K562 (cell line): ENCODE results near the gene EXOC7. TPM values are rescaled to one million over a fixed set of nuclear protein-coding genes. Genes with fewer than 3 reads are reported as not detected.
A peak's percentile ranks its signal among the peaks of the same experiment; 100 is the strongest.

ENCODE experiments used
- ATAC-seq: fragments of 200-7000 bp; cut with Tn5 transposase; 3 replicates; pipeline ENCODE4 v1.9.1; 2020; ENCODE audit warnings: moderate library complexity
- BruUV-seq: library from RNA; stranded (reverse); fragments of 400-500 nt; replicated peaks from 2 replicates; lab custom pipeline; 2021; lab: Mats Ljungman, UMichigan
- CTCF ChIA-PET: fragments of 300-600 bp; formaldehyde crosslinking; extraction: SDS; loops from one replicate; lab custom pipeline; 2021; ENCODE audit warnings: low intra/inter-chr PET ratio; lab: Yijun Ruan, JAX
- POLR2A ChIA-PET: fragments of 300-600, 350-650 bp; sonication (Branson Sonifier 250); formaldehyde crosslinking; extraction: SDS; loops from one replicate; lab custom pipeline; 2021; ENCODE audit warnings: antibody characterized with exemption, inconsistent platforms; lab: Yijun Ruan, JAX
- DNase-seq, 4 experiments: peaks; one replicate each; pipeline versions ENCODE4 v3.0.0 to v3.0.0-alpha.2; 2011 to 2018; ENCODE audit warnings: low spot score in 3 of 4, mixed read lengths in 3 of 4; ENCODE audit errors: extremely low read depth in 1 of 4
- FAIRE-seq: peaks from 2 replicates; lab custom pipeline; 2011; peaks lifted over from hg19 to GRCh38; lab: Jason Lieb, UNC
- H2AFZ ChIP-seq: 2 replicates; pipeline ENCODE4 v1.6.0; 2011; ENCODE audit warnings: low read depth, low read length, control low read depth, inconsistent platforms
- H3K27ac ChIP-seq: fragments of 200-600 bp; 3 replicates; pipeline ENCODE4 v1.8.0; 2011; ENCODE audit warnings: low read depth, mild to moderate bottlenecking, control low read depth, inconsistent platforms, low read length, moderate library complexity, mixed read lengths; ENCODE audit errors: extremely low read depth
- H3K27me3 ChIP-seq, 2 experiments: fragments of 300-600 bp in 1 of 2; 2 replicates in 1 of 2; 3 replicates in 1 of 2; pipeline versions ENCODE4 v1.6.0 to v1.8.0; 2011; ENCODE audit warnings: inconsistent platforms in 2 of 2, low read length in 2 of 2, mild to moderate bottlenecking in 1 of 2, mixed read lengths in 1 of 2, moderate library complexity in 1 of 2; ENCODE audit not compliant: control insufficient read depth in 2 of 2, insufficient read depth in 2 of 2
- H3K36me3 ChIP-seq: fragments of 300-600 bp; 3 replicates; pipeline ENCODE4 v1.8.0; 2011; ENCODE audit warnings: mild to moderate bottlenecking, low read length, inconsistent platforms; ENCODE audit not compliant: control insufficient read depth, insufficient read depth
- H3K4me1 ChIP-seq, 2 experiments: fragments of 200-600 bp in 1 of 2; replicated peaks in 1 of 2; 2 replicates in 1 of 2; 3 replicates in 1 of 2; pipeline versions ENCODE4 v1.5.1 to v1.8.0; 2011; ENCODE audit warnings: inconsistent platforms in 2 of 2, low read length in 2 of 2, mild to moderate bottlenecking in 1 of 2, mixed read lengths in 1 of 2, moderate library complexity in 1 of 2; ENCODE audit not compliant: control insufficient read depth in 2 of 2, insufficient read depth in 2 of 2
- H3K4me2 ChIP-seq: 2 replicates; pipeline ENCODE4 v1.6.1; 2011; ENCODE audit warnings: low read length, control low read depth, inconsistent platforms, mixed read lengths; ENCODE audit not compliant: insufficient read depth
- H3K4me3 ChIP-seq: fragments of 200-600 bp; sonication (generic), shearing (Covaris generic); 2 replicates; pipeline ENCODE4 v1.5.1; 2016; ENCODE audit warnings: control low read depth, inconsistent platforms
- H3K79me2 ChIP-seq: fragments of 200-600 bp; 3 replicates; pipeline ENCODE4 v1.8.0; 2011; ENCODE audit warnings: low read length, inconsistent platforms; ENCODE audit not compliant: control insufficient read depth, insufficient read depth
- H3K9ac ChIP-seq, 2 experiments: 2 replicates each; pipeline versions ENCODE4 v1.6.0 to v1.6.1; 2011; ENCODE audit warnings: low read depth in 2 of 2, low read length in 2 of 2, control low read depth in 1 of 2, inconsistent platforms in 1 of 2, mild to moderate bottlenecking in 1 of 2, mixed read lengths in 1 of 2; ENCODE audit not compliant: insufficient read depth in 1 of 2
- H3K9me1 ChIP-seq: one replicate; pipeline ENCODE4 v1.6.0; 2011; ENCODE audit warnings: inconsistent platforms, mild to moderate bottlenecking, low read length, moderate library complexity; ENCODE audit not compliant: control insufficient read depth, insufficient read depth
- H3K9me3 ChIP-seq: replicated peaks from 2 replicates; pipeline ENCODE4 v1.5.1; 2011; ENCODE audit warnings: low read depth, low read length, inconsistent platforms; ENCODE audit not compliant: control insufficient read depth, insufficient read depth
- H4K20me1 ChIP-seq: replicated peaks from 2 replicates; pipeline ENCODE4 v1.6.1; 2011; ENCODE audit warnings: low read length, inconsistent platforms, mixed read lengths; ENCODE audit not compliant: control insufficient read depth, insufficient read depth
- RBFOX2 ChIP-seq: fragments of 200-400 bp; formaldehyde crosslinking; IDR thresholded peaks from 2 replicates; pipeline ENCODE4 v1.6.1; 2017; ENCODE audit warnings: low read depth, mild to moderate bottlenecking, low read length, moderate library complexity
- SMAD4 ChIP-seq: fragments of 250-450 bp; sonication (Bioruptor Pico); conservative IDR thresholded peaks from 2 replicates; pipeline ENCODE4 v1.8.0; 2021; ENCODE audit warnings: inconsistent platforms, mild to moderate bottlenecking, moderate library complexity
- SMARCA5 ChIP-seq: fragments of 450-650 bp; IDR thresholded peaks from 2 replicates; pipeline ENCODE4 v1.6.1; 2016
- TCF3 ChIP-seq: sonication (generic); formaldehyde crosslinking; IDR thresholded peaks from 2 replicates; pipeline ENCODE4 v1.4.0; 2020; ENCODE audit warnings: mild to moderate bottlenecking, missing genetic modification reagents
- ZNF316 ChIP-seq: fragments of 450-650 bp; IDR thresholded peaks from 2 replicates; pipeline ENCODE4 v1.6.1; 2016
- WGBS: fragments of 100-300 bp; shearing (Covaris generic); methylation state at CpG from one replicate; pipeline ENCODE4 v1.1.6; 2016; ENCODE audit warnings: low coverage, mixed read lengths; ENCODE audit not compliant: insufficient coverage; ENCODE audit errors: missing lambda C conversion rate; 5-methylcytosine and 5-hydroxymethylcytosine counted together
- in situ Hi-C: fragments of 300-500 bp; cut with MboI; formaldehyde crosslinking; loops from 4 replicates; pipeline ENCODE4 v1.15.0; 2018; ENCODE audit warnings: inconsistent platforms, mixed read lengths
- intact Hi-C: fragments of 100-400 bp; cut with micrococcal nuclease; formaldehyde crosslinking; loops from 2 replicates; pipeline ENCODE4 v1.14.2; 2022
- polyA plus RNA-seq, 8 experiments: library from polyadenylated mRNA; depleted of rRNA in 4 of 8; stranded (reverse) in 5 of 8; unstranded in 3 of 8; fragments of >200 nt; fragmentation: Nextera tagmentation in 2 of 8; fragmentation: Illumina TruSeq in 1 of 8; extraction: Ambion mirVana in 2 of 8; extraction: Trizol in 1 of 8; gene quantifications; 2 replicates each; pipeline versions ENCODE4 v1.2.1 to v1.2.3, GENCODE V29; 2011 to 2014; ENCODE audit warnings: inconsistent platforms in 1 of 8, missing spikeins in 1 of 8
- total RNA-seq, 7 experiments: library from RNA; depleted of rRNA in 6 of 7; stranded (reverse); fragments of >200 nt in 6 of 7; fragmentation: Illumina TruSeq in 2 of 7; extraction: Trizol in 2 of 7; gene quantifications; 2 replicates each; pipeline versions ENCODE4 v1.2.1 to v1.2.3, GENCODE V29; 2011 to 2021; ENCODE audit warnings: low replicate concordance in 1 of 7

EXOC7 gene
- total and polyA plus RNA-seq, 9 of the 15 experiments (the other 6 are each of a cell fraction or from before 2014, with no cell fraction given): 18.6 to 57.0 (median 35.0) TPM

- Histone ChIP-seq H3K9ac (peak overlapping the region; percentile 41 to 81; a peak in 2 of 4 replicates), H3K36me3 (no peaks in the 10 kb centered on the region), H2AFZ (peak overlapping the region; percentile 96), H4K20me1 (no peaks in the 10 kb centered on the region), H3K4me1 (peaks cover 5 to 21% of the 10 kb centered on the region in 2 experiments; a peak in 4 of 5 replicates), H3K9me3 (no peaks in the 10 kb centered on the region), H3K27ac (0 out of 3 replicates have a peak overlapping the region, but pooled peaks have one; percentile 33), H3K9me1 (peaks cover 4% of the 10 kb centered on the region), H3K79me2 (no peaks in the 10 kb centered on the region), H3K4me2 (no peak overlapping the region), H3K4me3 (no peak overlapping the region), H3K27me3 (no peaks in the 10 kb centered on the region)
- no peak for FAIRE-seq
- no TSS peak for BruUV-seq
- TF ChIP-seq ZNF316 (0 out of 2 replicates have a peak, but pooled peaks have one; percentile 7), RBFOX2 (peak; percentile 11; the same call in 1 of the 2 replicates), SMAD4 (CRISPR knock-in tag) (no peak)
- POLR2A ChIA-PET: interaction anchor here (0.8 to 11.3 kb wide), 3 partner anchors 149 to 158 kb away, joined by 3 to 157 read pairs (median 4); no protein-coding TSS in a partner anchor
- no peak for ATAC-seq
- intact Hi-C loops: loop anchor here (1.0 to 5.0 kb wide), 4 partner anchors 60 to 175 kb away; no protein-coding TSS in a partner anchor
- 78% methylated on average over 17 of the region's 42 CpGs for WGBS
- peak in 1 of 4 experiments; percentile 18 for DNase-seq
- in situ Hi-C loops: no loop called here
- CTCF ChIA-PET: interaction anchor here (0.9 to 6.9 kb wide), 7 partner anchors 14 to 276 kb away, joined by 3 to 89 read pairs (median 6); no protein-coding TSS in a partner anchor
Measured at GRCh38 chr17:76121932-76122430, 18.4 kb upstream of the EXOC7 start.

GRCh38 chr17:76120658-76121008, 17.0 kb upstream of the EXOC7 start:
- H3K9ac ChIP-seq: no peak overlapping the region; a peak in 1 of 4 replicates
- in situ Hi-C loops: no loop called here
- peak in 3 of 4 experiments; percentile 24 to 62 (median 55) for DNase-seq
- H3K36me3 ChIP-seq: no peaks in the 10 kb centered on the region
- H4K20me1 ChIP-seq: no peaks in the 10 kb centered on the region
- BruUV-seq: no TSS peak
- ChIA-PET CTCF (interaction anchor here (0.6 to 6.9 kb wide), 6 partner anchors 27 to 277 kb away, joined by 3 to 89 read pairs (median 6); no protein-coding TSS in a partner anchor), POLR2A (interaction anchor here (0.6 to 11.3 kb wide), 2 partner anchors 151 to 167 kb away, joined by 3 to 157 read pairs; no protein-coding TSS in a partner anchor)
- H3K79me2 ChIP-seq: no peaks in the 10 kb centered on the region
- H2AFZ ChIP-seq: peak overlapping the region; percentile 96
- peaks cover 5 to 21% of the 10 kb centered on the region in 2 experiments; a peak in 4 of 5 replicates for H3K4me1 ChIP-seq
- TF ChIP-seq TCF3 (CRISPR knock-in tag): 0 out of 2 replicates have a peak, but pooled peaks have one; percentile 7
- no peak for TF ChIP-seq SMARCA5
- intact Hi-C loops: loop anchor here (1.0 to 5.0 kb wide), 4 partner anchors 62 to 177 kb away; no protein-coding TSS in a partner anchor
- no peaks in the 10 kb centered on the region for H3K9me3 ChIP-seq
- FAIRE-seq: peak; percentile 23
- H3K9me1 ChIP-seq: peaks cover 4% of the 10 kb centered on the region
- no peak for ATAC-seq
- 37% methylated on average over 5 of the region's 5 CpGs for WGBS
- peak overlapping the region; percentile 27 for H3K4me2 ChIP-seq
- no peaks in the 10 kb centered on the region for H3K27me3 ChIP-seq
- H3K27ac ChIP-seq: no peak overlapping the region
- H3K4me3 ChIP-seq: no peak overlapping the region
